ENCODE measurements around the gene RAB33A.

DNA sequence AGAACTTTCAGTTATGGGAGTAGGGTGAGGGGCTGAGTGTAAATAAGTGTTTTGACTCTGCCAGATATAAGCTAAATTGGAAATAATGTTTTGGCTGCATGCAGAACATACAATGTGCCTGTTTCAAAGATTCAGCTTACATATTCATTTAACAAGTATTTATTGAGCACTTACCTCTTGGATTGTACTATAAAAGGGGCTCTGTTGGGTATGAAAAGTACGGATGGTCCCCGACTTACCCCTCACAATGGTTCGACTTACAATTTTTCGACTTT, 5.3 kb upstream of the RAB33A start:
- TF ChIP-seq, protein P1, sequence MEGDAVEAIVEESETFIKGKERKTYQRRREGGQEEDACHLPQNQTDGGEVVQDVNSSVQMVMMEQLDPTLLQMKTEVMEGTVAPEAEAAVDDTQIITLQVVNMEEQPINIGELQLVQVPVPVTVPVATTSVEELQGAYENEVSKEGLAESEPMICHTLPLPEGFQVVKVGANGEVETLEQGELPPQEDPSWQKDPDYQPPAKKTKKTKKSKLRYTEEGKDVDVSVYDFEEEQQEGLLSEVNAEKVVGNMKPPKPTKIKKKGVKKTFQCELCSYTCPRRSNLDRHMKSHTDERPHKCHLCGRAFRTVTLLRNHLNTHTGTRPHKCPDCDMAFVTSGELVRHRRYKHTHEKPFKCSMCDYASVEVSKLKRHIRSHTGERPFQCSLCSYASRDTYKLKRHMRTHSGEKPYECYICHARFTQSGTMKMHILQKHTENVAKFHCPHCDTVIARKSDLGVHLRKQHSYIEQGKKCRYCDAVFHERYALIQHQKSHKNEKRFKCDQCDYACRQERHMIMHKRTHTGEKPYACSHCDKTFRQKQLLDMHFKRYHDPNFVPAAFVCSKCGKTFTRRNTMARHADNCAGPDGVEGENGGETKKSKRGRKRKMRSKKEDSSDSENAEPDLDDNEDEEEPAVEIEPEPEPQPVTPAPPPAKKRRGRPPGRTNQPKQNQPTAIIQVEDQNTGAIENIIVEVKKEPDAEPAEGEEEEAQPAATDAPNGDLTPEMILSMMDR (IDR thresholded peaks at IDR 0.05), result no peak
- no peak for TF ChIP-seq POLR2A (IDR thresholded peaks at IDR 0.05)
